ENCODE data around the gene IRGQ. TPM values are rescaled to one million over a fixed set of nuclear protein-coding genes. Genes with fewer than 3 reads are reported as not detected.

IRGQ gene
- total RNA-seq, 2 experiments from 2014 or later, result 28.9 to 29.8 TPM

DNA sequence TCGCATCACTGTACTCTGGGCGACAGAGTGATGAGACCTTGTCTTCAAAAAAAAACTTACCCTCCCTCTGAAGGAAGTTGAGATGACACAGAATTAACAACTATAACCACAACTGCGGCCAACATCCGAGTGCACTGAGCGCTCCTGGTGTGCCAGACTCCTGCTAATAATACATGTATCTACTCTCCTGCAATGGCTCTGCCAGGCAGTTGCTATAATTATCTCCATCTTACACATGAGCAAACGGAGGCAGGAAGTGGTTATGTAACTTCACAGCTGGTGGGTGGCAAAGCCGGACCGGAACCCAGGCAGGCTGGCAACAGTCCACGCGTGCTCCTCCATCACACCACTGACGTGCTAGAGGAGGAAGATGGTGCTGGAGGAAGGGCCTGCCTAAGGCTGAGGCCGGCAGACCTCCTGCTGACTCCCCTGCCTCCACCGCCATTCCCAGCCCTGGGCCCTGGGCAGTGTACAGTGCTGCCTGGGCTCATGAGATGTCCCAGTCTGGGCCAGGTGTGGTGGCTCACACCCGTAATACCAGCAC, 33.2 kb downstream of the IRGQ start:
- peak overlapping the region; percentile 47 for H3K4me3 ChIP-seq (ENCODE audit: low read length)
- peaks cover 62% of the 10 kb centered on the region for H3K4me1 Mint-ChIP-seq (ENCODE audit: low read depth)
- POLR2A ChIA-PET, result interaction anchor here (0.6 to 6.4 kb wide), 7 partner anchors 9 to 99 kb away, joined by 4 to 40 read pairs (median 4); partner anchors contain the start of genes CADM4, IRGQ, XRCC1 and ZNF575

DNA sequence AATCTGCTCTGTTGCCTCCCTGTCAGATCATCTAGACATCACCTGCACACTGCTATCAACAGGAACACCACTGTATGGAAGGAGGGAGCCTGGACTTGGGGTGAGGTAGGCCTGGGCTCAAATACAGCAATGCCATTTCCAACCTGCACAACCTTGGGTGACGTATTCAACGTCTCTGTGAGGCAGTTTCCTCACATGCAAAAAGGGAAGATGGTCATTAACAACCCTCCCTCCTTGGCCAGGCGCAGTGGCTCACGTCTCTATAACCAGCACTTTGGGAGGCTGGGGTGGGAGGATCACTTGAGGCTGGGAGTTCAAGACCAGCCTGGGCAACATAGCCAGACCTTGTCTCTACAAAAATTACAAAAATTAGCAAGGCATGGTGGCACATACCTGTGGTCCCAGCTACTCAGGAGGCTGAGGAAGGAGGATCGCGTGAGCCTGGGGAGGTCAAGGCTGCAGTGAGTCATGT, 33.7 kb downstream of the IRGQ start:
- H3K9me3 ChIP-seq (ENCODE audit: control insufficient read depth in 1 of 2, insufficient read depth in 1 of 2, low read length in 2 of 2), result no peaks in the 10 kb centered on the region
- Mint-ChIP-seq H3K27me3 (no peaks in the 10 kb centered on the region), H3K27ac (peak overlapping the region; percentile 96), H3K4me3 (peak overlapping the region; percentile 85), H3K36me3 (ENCODE audit: low read depth) (peaks cover 43% of the 10 kb centered on the region), H3K9me3 (no peaks in the 10 kb centered on the region), H3K4me1 (ENCODE audit: low read depth) (peaks cover 62% of the 10 kb centered on the region)
- TF ChIP-seq, protein P1, sequence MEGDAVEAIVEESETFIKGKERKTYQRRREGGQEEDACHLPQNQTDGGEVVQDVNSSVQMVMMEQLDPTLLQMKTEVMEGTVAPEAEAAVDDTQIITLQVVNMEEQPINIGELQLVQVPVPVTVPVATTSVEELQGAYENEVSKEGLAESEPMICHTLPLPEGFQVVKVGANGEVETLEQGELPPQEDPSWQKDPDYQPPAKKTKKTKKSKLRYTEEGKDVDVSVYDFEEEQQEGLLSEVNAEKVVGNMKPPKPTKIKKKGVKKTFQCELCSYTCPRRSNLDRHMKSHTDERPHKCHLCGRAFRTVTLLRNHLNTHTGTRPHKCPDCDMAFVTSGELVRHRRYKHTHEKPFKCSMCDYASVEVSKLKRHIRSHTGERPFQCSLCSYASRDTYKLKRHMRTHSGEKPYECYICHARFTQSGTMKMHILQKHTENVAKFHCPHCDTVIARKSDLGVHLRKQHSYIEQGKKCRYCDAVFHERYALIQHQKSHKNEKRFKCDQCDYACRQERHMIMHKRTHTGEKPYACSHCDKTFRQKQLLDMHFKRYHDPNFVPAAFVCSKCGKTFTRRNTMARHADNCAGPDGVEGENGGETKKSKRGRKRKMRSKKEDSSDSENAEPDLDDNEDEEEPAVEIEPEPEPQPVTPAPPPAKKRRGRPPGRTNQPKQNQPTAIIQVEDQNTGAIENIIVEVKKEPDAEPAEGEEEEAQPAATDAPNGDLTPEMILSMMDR (IDR thresholded peaks at IDR 0.05), result no peak
- intact Hi-C loops (cut with DNase I, micrococcal nuclease), result loop anchor here in 1 of 2 experiments (5.0 kb wide), 1 partner anchor 35 kb away; the partner anchor contains the start of gene ETHE1
- peak; percentile 7 for ATAC-seq (ENCODE audit: poor library complexity)
- H3K27me3 ChIP-seq (ENCODE audit: control insufficient read depth in 1 of 2, insufficient read depth in 2 of 2, low read length in 2 of 2), result no peaks in the 10 kb centered on the region
- peaks cover 17% of the 10 kb centered on the region for H3K36me3 ChIP-seq (ENCODE audit: insufficient read depth, low read length)
- H3K4me1 ChIP-seq (ENCODE audit: insufficient read depth, low read length), result peaks cover 50% of the 10 kb centered on the region
- H3K4me3 ChIP-seq (ENCODE audit: low read length), result peak overlapping the region; percentile 47
- H3K27ac ChIP-seq (ENCODE audit: low read depth in 1 of 2, low read length in 2 of 2), result peak overlapping the region; percentile 82 to 93
- POLR2A ChIA-PET, result interaction anchor here (1.0 to 6.4 kb wide), 6 partner anchors 9 to 78 kb away, joined by 4 to 40 read pairs (median 6); partner anchors contain the start of genes CADM4, IRGQ, XRCC1 and ZNF575
- CTCF ChIA-PET, result interaction anchor here (6.0 kb wide), 1 partner anchor 33 kb away, joined by 31 read pairs; the partner anchor contains the start of genes IRGQ and ZNF576
- DNase-seq, result no peak

More for the DNA sequence above, 33.2 kb downstream of the IRGQ start:
- Mint-ChIP-seq H3K4me3 (peak overlapping the region; percentile 85), H3K27ac (peak overlapping the region; percentile 96), H3K9me3 (no peaks in the 10 kb centered on the region), H3K36me3 (ENCODE audit: low read depth) (peaks cover 38% of the 10 kb centered on the region), H3K27me3 (no peaks in the 10 kb centered on the region)
- peaks cover 50% of the 10 kb centered on the region for H3K4me1 ChIP-seq (ENCODE audit: insufficient read depth, low read length)
- H3K36me3 ChIP-seq (ENCODE audit: insufficient read depth, low read length), result peaks cover 14% of the 10 kb centered on the region
- ATAC-seq (ENCODE audit: poor library complexity) (peak; percentile 89), DNase-seq (peak; percentile 56 to 96 (median 74))
- TF ChIP-seq, protein P1 (IDR thresholded peaks at IDR 0.05), result no peak
- intact Hi-C loops (cut with DNase I, micrococcal nuclease), result loop anchor here in 1 of 2 experiments (5.0 kb wide), 1 partner anchor 35 kb away; the partner anchor contains the start of gene ETHE1
- CTCF ChIA-PET, result interaction anchor here (6.0 kb wide), 1 partner anchor 32 kb away, joined by 31 read pairs; the partner anchor contains the start of genes IRGQ and ZNF576
- no peaks in the 10 kb centered on the region for H3K9me3 ChIP-seq (ENCODE audit: control insufficient read depth in 1 of 2, insufficient read depth in 1 of 2, low read length in 2 of 2)
- H3K27me3 ChIP-seq (ENCODE audit: control insufficient read depth in 1 of 2, insufficient read depth in 2 of 2, low read length in 2 of 2), result no peaks in the 10 kb centered on the region
- H3K27ac ChIP-seq (ENCODE audit: low read depth in 1 of 2, low read length in 2 of 2), result peak overlapping the region; percentile 82 to 93

DNA sequence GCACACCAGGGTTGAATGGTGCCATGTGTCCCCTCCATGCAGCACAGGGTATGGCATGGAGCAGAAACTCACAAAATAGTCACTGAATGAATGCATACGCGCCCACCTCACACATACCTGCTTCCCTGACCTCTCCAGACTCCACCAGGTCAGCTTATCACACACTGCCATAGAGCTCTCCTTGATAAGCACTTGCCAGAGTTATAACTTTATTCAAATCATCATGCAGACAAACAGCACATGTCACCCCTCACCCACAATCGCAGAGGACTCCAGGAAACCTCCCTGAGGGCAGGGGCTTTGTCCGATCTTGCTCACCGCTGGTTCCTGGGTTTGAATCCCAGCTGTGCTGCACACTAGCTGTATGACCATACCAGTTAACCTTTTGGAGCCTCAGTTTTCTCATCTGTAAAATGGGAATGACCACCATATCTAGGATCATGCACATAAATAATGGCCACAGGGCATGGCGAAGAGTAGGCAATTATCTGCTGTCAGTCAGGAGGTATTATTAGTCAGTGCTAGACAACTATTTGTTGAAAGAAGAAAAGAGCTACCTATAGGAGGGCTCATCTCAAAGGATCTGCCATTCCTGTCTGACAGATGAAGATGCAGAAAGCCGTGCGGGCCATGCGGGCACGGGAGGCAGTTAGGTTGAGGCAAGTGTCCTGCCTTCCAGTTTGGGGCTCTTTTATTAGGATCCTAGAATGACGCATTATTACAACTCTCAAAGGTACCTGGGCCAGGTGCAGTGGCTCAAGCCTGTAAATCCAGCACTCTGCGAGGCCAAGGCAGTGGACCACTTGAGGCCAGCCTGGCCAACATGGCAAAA, 34.6 kb downstream of the IRGQ start:
- ChIA-PET CTCF (interaction anchor here (1.1 to 6.0 kb wide), 2 partner anchors 18 to 34 kb away, joined by 3 to 31 read pairs; partner anchors contain the start of genes IRGQ and ZNF576), POLR2A (interaction anchor here (1.8 to 6.4 kb wide), 3 partner anchors 27 to 79 kb away, joined by 4 to 40 read pairs (median 17); partner anchors contain the start of genes CADM4, IRGQ, ZNF575 and ZNF576)
- peaks cover 45% of the 10 kb centered on the region for H3K36me3 Mint-ChIP-seq (ENCODE audit: low read depth)
- H3K9me3 Mint-ChIP-seq, result no peaks in the 10 kb centered on the region
- peaks cover 18% of the 10 kb centered on the region for H3K36me3 ChIP-seq (ENCODE audit: insufficient read depth, low read length)
- peak overlapping the region; percentile 47 for H3K4me3 ChIP-seq (ENCODE audit: low read length)
- H3K27ac ChIP-seq (ENCODE audit: low read depth in 1 of 2, low read length in 2 of 2), result peak overlapping the region; percentile 82 to 93
- H3K27ac Mint-ChIP-seq, result peak overlapping the region; percentile 96
- DNase-seq (no peak), ATAC-seq (ENCODE audit: poor library complexity) (no peak)
- H3K9me3 ChIP-seq (ENCODE audit: control insufficient read depth in 1 of 2, insufficient read depth in 1 of 2, low read length in 2 of 2), result no peaks in the 10 kb centered on the region
- H3K4me3 Mint-ChIP-seq, result peak overlapping the region; percentile 85
- no peaks in the 10 kb centered on the region for H3K27me3 Mint-ChIP-seq
- TF ChIP-seq, protein P1 (IDR thresholded peaks at IDR 0.05), result no peak
- peaks cover 50% of the 10 kb centered on the region for H3K4me1 ChIP-seq (ENCODE audit: insufficient read depth, low read length)
- intact Hi-C loops (cut with DNase I, micrococcal nuclease), result loop anchor here in 1 of 2 experiments (5.0 kb wide), 1 partner anchor 34 kb away; the partner anchor contains the start of gene ETHE1
- no peaks in the 10 kb centered on the region for H3K27me3 ChIP-seq (ENCODE audit: control insufficient read depth in 1 of 2, insufficient read depth in 2 of 2, low read length in 2 of 2)
- peaks cover 57% of the 10 kb centered on the region for H3K4me1 Mint-ChIP-seq (ENCODE audit: low read depth)

All from CD4-positive, alpha-beta T cell (primary cell).